Lung microvascular endothelial cell (primary cell): ENCODE results near the gene DDC. TPM values are rescaled to one million over a fixed set of nuclear protein-coding genes. Genes with fewer than 3 reads are reported as not detected.
A peak's percentile ranks its signal among the peaks of the same experiment; 100 is the strongest.
"Not testable (repeated sequence)": the region's sequence is repeated elsewhere in the genome, so short reads cannot be mapped to it uniquely, and the experiment has no call there.

ENCODE experiments used
- DNase-seq, 2 donors: peaks; one replicate each; pipeline versions ENCODE4 v3.0.0 to v3.0.0-alpha.2; 2010; ENCODE audit warnings: low read depth in 2 of 2
- total RNA-seq: library from RNA; depleted of rRNA; stranded (reverse); fragments of >200 nt; gene quantifications from 2 replicates; pipeline ENCODE4 v1.2.1, GENCODE V29; 2014

Gene DDC
- total RNA-seq, 1 donor from 2014 or later = not detected

DNA sequence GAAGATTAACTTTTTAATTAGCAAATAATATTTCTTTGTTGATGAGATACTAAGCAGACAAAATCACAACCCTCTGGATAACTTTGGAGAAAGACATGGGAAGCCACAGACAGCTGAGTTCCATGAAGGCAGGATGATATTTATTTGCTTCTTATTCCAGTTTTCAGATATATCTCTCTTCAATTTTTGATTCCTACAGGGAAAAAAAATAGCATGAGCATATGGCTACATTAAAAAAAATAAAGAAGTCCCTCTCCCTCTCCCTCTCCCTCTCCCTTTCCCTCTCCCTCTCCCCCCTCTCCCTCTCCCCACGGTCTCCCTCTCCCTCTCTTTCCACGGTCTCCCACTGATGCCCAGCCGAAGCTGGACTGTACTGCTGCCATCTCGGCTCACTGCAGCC is 106.6 kb downstream of the DDC start:
- DNase-seq = not testable (repeated sequence)

DNA sequence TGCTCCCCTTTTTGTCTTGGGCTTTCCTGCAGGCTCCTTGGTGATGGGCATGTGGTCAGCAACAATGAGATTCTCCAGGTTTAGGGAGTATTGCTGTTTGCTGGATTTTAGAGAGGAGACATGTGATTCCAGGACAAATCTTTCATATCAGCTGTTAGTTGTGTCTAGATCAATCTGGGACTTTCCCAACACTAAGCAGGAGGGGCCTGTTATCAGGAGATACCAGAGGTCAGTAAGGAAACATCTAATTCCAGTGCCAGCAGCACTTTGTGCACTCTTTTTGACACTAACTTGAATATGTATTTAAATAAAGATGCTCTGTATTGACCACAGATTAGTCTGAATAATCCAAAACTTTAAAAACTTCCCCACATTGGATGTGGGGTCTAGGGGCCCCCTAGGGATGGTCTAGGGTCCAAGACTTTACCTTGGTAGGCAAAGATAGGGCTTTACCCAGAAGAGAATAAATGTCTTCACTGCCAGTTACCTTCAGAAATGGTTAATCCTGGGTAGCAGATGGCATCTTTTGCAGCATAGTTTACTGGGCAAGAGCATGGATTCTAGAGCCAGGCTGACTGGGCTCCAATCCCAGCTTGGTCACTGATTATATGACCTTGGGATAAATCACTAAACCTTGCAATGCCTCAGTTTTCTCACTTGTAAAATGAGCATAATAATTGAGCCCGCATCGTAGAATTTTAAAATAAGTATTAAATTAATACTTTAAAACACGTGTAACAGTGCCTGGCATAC is 108.7 kb downstream of the DDC start:
- DNase-seq = no peak

DNA sequence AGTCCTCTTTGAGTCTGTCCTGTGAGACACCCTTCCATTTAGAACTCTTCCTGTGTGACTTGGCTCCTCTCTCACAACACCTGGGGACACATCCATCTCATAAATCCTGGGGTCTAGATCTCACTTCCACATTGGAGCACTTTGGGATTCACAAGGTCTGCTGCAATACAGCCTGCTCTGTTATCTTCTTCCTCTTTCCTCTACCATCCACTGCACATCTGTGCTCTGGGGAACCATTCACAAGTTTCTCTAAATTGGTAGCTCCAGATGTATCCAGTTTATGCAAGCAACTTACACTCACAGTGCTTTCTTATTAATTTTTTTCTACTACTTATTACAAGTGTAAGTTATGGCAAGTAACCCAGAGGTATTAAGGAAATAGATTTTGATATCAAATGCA is 109.5 kb downstream of the DDC start:
- DNase-seq = no peak

DNA sequence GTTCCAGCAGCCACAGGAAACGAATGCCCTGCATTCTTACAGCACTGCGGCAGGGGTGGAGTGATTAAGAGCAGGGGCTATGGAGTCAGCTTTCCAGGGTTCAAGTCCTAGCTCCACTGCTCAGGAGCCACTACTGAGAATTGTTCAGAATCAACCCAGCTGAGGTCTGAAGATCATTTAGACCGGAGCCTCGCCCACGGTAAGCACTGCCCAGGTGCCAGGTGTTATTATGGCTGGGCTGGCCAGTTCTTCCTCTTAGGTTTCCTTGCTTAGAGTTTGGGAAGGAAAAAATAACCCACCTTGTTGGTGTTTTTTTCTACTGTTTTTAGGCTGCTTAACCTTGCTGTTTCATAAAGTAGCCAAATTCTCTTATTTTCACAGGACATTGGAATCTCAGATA is 110.2 kb downstream of the DDC start:
- DNase-seq = no peak

DNA sequence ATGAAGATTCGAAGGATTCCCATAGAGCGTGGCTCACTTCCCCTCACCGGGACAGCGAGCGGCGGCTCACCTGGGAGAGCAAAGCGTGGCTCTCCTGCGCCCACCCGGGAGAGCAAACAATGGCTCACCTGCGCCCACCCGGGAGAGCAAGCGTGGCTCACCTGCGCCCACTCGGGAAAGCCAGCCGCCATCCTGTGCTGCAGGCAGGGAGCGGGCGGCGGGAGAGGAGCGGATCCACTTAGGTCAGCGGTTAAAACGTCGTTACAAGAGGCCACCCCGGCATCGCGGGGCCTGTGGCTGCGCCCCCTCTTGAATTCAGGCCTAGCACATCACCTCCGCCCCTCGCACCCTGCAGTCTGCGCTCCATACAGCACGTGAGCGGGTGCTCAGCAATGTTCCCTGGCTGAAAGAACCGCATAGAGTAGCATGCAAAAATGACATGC is 114.6 kb downstream of the DDC start:
- no peak for DNase-seq

DNA sequence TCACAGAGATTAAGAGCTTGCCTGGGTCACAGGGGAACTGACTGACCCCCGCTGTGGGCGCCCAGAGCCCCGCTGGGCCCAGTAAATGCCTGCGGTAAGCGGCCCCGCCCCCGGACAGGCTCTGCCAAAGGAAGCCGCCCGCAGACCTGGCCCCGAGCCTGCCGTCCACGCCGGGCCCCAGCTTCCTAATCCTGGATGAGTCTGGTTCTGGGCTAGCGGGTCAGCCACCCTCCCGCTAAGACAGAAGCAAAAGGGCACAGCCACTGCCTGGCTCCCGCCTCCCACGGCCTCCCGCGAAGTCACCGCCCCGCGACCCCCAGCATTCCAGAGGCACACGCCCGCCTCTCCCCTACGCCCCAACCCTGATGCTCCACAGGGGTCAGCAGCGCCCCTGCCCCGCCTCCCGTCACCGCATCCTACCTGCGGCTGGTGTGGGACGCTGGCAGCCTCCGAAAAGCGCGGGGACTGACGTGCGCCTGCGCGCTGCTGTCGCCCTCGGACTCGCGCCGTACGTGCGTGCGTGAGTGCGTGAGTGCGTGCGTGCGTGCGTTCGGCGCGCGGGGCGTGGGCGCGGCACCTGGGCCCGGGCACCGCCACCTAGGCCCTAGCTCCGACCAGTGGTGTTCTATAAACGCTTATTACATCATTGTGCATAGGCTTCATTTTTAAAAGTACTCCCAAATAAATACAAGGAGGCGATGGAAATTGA is 115.2 kb downstream of the DDC start, which contains the start of gene FIGNL1:
TSS of gene FIGNL1 (minus strand) at position 470 of the 709 bp plus-strand sequence. CDS start 3,063 bp downstream, outside the sequence.
- peak; percentile 78 to 87 for DNase-seq

DNA sequence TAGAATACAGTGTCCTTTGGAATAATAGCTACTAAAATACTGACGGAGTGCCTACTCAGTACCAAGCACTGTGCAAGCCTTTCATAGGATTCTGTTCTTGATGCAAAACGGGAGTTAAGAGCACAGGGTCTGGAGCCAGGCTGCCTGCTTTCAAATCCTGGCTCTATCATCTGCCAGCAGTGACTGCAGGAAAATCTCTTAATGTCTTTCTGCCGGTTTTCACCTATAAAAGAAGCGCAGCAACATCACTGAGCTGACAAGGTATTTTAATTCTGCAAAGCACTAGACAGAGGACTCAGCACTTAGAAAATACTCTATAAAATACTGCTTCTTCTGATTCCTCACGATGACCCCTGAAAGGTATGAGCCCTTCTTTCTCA is 115.7 kb downstream of the DDC start:
- DNase-seq = peak in 1 of 2 donors; percentile 8

DNA sequence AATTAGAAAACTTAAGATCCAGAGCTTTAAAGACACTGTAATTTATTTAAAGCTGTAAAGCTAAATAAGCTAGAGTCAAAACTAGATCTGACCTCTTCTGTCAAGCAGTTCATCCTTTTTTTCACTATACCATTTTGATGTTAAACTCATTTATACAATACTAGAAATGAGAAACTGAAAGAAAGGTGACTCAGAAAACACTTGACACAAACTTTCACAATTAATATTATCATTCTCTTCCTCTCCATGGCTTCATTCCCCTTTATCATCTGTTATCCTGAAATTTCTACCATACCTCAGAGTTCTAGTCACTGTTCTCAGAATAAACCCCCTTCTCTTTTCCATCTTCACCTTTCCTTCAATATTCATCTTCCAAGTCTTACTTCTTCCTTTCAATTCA is 116.4 kb downstream of the DDC start:
- DNase-seq = no peak

DNA sequence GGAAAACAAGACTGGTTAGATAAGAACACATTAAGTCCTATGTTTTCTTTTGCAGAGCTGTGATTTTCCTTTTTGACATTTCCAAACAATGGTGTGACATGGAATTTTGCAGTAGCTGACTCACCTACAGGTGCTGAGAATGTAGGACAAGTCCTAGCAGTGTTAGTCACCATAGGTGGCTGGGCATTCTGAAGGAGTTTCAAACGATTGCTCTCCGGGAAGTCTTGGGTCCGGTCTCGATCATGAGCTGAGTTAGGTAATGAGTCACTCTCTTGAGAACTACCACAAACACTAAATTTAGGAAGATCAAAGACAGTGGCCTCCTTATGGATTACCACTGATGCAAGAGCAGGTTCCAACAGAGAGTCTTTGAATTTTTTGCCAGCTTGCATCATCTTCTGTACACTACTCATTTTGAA is 118.7 kb downstream of the DDC start:
- DNase-seq = peak; percentile 54 to 84

DNA sequence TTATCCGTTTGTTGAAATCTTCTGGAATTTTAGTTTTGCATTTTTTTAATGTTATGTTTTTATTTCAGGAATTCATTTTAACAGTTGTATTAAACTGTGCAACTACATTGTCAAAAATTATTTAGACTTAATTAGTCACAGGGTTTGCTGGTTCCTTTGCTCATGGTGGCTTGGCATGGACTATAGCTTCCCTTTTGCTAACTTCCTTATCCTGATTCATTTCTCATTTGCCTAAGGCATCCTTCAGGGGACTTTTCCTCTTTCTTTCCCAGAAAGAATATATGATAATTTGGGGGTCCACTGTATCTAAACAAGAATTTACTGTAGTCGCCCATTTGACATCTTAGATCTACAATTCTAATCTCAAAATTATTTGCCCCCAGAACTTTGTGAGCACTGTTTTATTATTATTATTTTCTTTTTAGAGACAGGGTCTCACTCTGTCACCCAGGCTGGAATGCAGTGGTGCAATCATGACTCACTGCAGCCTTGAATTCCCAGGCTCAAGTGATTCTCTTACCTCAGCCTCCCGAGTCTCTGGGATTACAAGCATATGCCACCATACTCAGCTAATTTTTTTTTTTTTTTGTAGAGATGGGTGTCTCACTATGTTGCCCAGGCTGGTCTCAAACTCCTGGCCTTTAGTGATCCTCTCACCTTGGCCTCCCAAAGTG is 128.9 kb downstream of the DDC start:
- peak in 1 of 2 donors; percentile 64 for DNase-seq

DNA sequence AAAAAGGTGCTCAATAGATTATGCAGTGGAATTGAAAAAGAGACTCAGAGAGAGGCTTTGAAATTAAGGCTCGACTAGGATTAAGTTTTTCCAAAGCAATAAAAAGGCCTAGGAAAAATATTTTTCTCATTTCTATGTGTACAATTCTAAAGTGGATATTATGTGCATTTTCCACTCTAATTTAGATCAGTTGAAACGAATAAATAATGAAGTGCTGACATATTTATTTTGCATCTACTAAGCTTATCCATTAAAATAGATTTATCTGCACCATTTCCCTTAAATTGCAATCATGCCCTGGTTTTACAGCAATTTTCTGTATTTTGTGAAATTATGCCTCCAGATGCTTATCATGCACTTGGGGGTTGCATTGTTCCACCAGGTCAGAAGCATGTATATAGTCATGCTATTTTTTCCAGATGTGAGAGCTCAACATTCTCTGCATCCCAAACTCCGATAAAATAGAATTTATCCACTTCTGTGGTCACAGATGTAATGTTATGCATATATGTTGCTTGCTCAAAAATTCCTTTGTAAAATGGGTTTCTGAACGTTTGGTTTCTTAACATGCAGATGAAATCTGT is 133.4 kb downstream of the DDC start:
- no peak for DNase-seq

DNA sequence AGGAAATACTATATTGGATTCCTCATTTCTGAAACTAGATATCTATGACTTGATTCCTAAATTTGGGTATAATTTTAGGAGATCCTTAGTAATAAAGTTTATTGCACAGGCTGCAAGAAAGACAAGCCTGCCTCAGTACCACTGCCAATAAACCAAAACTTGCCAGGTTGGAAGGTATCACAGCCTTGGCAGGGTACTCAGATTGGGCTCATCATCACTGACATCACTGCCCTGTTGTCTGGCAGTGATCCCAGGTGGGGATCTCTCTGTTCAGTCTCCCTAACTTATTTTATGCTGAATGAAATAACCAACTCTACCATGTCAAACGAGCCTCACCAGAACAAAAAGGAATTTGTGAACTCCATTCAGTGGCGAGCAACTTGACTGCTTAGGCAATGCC is 133.9 kb downstream of the DDC start:
- DNase-seq = no peak

DNA sequence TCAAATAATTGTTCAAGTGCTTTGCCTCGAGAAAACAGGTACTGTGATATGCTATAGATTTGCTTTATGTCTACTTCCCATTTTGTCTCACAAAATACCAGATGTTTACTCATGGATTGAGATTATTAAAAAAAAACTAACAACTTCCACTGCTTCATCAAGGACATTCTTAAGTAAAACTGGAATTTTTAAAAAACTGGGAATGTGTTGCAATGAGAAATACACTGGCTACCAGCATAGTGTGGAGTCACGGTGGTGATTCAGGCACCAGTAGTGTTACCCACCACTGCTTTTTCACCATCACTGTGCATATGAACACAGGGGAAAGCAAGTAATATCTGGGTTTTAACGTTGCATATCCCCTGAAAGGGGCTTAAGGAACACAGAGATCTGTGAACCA is 136.3 kb downstream of the DDC start:
- no peak for DNase-seq

DNA sequence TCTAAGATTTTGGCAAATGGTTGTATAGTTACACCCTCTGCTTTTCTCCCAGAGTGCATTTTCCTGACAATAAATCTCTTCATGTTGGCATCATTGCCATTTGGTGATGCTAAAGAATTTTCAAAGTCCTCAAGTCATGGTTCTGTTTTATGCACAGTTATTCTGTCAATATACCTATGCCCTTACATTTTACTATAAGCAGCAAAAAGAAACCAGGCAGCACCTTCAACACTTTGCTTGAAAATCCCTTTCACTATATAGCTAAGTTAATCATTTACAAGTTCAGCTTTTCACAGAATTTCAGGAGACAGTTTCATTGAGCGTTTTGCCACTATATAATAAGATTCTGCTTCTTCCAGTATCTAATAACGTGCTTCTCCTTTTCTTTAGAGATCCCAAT is 137.7 kb downstream of the DDC start:
- DNase-seq = no peak

DNA sequence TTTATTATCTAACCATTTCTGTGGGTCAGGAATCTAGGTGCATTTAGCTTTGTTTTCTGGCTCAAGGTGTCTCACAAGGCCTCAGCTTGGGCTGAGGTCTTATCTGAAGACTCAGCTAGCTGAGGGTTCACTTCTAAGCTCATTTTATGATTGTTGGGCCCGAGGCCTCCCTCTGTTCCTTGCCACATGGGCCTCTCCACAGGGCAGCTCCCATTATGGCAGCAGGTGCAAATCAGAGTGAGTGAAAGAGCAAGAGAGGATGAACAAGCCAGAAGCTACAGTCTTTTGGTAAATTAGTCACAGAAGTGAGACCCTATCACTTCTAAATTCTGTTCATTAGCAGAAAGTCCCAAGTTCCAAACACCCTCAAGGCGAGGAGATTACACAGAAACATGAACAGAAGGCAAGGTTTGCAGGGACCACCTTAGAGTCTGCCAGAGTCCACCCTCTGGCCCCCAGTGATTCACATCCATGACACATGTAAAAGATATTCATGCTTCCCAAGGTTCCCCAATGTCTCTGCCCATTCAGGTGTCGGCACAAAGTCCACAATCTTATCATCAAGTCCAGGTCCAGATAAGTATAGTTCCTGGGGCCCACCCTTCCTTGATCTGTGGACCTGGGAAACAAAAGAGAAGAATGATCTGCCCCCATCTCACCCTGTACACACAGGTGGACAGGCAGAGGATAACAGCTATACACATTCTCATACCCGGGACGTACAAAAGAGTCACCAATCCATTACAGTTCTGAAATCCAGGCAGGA is 138.7 kb downstream of the DDC start:
- DNase-seq = no peak

DNA sequence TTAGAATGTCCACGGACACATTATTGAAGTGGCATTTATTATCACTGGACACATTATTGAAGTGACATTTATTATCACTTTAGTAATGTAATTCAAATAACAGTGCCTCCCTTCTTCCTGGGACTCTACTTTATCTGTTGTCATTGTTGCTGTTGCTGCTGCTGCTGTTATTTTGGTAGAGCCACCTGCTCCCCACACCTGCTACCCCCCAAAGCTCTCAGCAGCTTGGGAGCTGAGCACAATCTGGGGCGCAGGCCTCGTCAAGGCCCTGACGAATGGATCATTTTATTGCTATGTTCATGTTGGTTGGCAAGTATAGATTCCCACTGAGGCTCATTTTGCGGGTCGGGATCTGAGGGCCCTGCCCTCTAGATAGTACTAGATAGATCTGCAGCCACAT is 139.9 kb downstream of the DDC start:
- DNase-seq = no peak

DNA sequence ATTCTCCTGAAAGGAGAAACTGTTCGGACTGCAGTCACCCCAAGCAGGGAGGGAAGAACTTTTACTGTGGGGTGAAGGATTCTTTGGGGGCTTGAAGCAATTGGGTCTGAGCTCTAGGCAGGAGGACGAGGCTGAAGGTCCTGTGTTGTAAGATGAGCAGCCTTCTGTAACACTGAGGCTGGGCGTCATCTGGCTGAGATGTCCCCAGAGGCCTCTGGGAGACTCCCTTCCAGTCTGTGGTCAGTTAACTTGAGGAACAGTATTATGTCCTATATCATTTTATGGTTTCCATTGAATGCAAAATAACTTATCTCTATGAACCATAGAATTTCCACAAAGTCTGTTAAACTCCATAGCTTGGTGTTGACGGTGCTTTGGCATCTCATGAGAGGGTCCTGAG is 141.3 kb downstream of the DDC start:
- DNase-seq = no peak

DNA sequence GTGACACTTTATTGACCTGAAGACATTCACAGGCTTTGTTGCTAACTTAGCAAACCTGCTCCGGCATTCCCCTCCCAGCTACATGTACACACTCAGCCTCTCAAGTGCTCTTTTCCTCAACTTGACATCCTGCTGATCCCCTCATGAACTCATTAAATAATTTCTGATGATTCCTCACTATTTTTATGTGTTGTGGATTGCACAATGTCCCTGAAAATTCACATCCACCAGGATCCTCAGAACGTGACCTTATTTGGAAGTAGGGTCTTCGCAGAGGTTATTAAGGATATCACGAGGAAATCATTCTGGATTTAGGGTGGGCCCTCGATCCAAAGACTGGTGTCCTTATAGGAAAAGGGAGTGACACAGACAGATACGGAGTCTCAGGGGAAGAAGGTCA is 142.3 kb downstream of the DDC start:
- DNase-seq = no peak

DNA sequence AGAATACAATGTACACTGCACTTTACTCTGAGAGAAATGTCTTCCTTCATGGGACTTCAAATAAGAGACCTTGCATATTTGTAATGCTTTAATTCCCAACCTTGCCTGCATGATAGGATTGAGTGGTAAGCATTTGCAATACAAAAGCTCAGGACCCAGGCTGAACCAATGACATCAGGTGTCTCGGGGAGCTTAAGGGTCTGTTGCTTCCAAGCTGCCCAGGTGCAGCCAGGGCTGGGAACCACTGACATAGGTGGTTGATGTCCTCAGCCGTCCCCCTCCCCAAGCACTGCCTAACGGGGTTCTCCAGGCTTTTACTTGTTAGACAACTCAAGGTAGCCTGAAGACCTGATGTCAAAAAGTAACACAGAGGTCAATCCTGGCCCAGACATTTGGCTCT is 144.2 kb downstream of the DDC start:
- DNase-seq = no peak

DNA sequence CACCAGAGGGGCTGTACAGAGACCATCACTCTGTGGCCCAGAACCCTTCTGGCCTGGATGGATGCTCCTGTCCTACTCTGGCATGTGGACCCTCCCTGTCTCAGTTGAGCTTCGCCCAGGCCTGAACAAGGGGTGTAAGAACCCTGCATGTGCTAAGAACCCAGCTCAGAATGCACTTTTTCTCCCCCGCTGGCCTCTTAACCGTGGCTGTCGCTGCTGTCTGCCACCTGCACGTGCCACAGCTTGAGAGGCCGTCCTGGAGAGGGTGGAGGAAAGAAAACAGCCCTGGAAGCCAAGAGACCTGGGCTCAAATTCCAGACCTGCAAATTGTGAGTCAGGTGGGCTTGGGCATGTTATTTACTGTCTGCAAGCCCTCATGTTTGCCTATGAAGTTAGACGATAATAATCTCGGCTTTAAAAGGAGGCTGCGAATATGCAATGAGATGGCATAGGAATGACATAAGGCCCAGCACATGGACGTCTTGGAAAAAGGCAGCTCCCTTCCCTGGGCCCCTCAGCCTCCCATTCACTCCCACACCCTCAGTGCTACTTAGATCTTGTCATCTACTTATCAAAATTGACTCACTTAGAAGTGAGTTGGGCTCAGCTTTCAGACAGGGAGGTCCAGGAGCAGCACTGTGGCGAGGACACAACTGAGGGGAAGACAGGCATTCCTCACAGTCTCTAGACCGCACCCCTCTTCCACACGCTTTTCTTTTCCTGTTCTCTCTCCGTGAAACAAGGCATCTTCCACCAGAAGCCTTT is 146.5 kb downstream of the DDC start:
- no peak for DNase-seq
